NCI-H2196 (cell line): ENCODE measurements around the gene CTDNEP1.

Source experiments
- DNase-seq: peaks from one replicate; lab custom pipeline; 2025; ENCODE audit not compliant: unreplicated experiment; lab: John Stamatoyannopoulos, UW

Gene CTDNEP1

GRCh38 chr17:7216242-7217112 is 35.1 kb downstream of the CTDNEP1 start:
- no peak for DNase-seq

- no peak for DNase-seq
Measured at GRCh38 chr17:7215652-7216180, 35.8 kb downstream of the CTDNEP1 start.

GRCh38 chr17:7215136-7215638 is 36.3 kb downstream of the CTDNEP1 start:
- DNase-seq = no peak

DNA sequence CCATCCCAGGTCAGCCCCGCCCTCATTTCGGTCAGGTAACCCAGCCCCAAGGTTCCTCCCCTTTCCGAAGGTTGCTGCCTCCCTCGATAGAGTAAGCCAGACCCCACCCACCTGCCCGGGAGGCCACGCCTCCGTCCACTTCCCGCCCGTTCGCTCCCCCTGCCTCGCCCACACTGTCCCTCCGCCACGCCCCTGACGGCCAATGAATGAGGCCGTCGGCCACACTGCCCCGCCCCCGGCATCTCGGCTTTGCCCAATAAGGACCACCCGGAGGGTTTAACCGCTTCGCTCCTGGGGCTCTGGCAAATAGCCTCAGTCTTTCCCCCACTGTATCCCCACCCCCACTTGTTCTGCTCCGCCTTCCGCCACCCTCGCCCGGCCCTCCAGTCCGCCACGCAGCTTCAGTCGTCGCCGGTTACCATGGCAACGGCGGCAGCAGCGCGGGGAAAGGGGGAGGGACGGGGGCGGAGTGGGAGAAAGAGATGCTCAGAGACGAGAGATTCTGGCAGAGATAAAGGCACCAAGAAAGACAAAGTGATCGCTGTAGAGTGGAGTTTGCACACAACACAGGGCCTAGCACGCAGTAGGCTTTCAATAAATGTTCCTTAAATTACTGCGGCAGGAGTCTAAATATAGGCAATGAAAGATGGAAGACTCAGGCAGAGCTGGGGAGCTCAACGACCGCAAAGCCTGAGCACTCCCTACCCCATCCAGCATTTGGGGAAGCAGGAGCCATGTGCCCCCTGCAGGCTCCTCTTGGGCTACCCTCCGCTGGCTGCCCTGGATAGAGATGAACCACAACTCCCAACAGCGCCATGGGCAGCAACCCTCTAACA is 37.0 kb downstream of the CTDNEP1 start:
- DNase-seq = peak; percentile 94

- peak; percentile 85 for DNase-seq
Measured at GRCh38 chr17:7213895-7214299, 37.6 kb downstream of the CTDNEP1 start.

DNA sequence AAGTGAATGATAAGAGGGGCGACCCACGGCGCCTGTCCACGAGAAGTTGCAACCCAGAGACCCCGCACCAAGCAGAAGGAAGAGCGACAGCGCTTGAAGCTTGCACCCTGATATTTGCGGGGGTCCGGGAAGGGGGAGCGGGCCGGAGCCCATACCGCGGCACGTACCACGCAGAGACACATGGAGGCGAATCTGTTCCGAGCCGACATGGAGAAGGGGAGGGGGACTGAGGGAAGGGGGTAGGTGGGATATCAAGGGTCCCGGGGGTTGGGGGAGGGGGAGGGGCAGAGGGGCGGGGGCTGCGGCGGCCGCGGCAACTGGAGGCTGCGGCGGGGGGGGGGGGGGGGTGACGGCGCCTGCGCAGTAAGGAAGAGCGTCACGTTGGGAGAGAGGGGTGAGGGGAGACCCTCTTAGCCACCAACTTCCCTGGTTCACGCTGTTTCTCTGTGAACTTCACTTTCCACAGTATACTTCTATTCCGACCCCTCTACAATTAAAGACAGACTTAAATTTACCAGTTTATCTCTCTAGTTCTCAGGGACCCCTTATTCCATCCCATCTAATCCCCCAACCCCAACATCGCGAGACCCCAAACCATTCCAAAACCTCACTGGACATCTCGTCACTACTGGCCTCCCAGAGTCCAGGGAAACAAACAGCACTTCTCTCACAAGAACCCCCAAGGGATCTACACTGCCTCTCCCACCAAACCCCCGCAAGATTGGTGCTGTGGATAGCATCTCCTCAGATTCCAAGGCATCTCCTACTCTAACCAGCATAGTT is 39.9 kb downstream of the CTDNEP1 start:
- no peak for DNase-seq

- no peak for DNase-seq
Measured at GRCh38 chr17:7208754-7209460, 42.6 kb downstream of the CTDNEP1 start.

DNA sequence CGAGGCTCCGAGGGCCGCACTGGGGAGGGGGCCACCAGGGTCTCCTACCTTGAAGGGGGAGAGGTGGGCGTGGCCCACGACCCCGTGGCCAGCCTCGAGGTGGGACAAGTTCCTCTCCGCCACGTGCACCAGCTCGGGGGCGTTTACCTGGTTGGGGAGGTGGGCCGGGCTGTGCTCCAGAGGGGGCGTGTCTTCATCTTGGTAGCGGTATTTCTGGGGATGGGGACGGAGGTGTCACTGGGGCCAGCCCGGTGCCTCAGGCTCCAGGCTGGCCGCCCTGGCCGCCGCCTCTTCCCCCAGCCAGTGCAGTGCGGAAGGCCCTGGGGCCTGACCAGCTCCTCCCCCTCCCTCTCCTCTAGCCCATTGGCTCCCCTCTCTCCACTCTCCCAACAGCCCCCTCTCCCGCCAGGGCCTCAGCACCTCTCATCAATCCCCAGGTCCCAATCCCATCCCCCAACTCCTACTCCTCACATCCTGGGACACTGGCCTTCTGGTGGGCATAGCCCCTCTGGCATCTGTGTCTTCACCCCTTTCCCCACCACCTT is 43.4 kb downstream of the CTDNEP1 start:
- DNase-seq = no peak

GRCh38 chr17:7207120-7208001 is 44.2 kb downstream of the CTDNEP1 start:
- no peak for DNase-seq

DNA sequence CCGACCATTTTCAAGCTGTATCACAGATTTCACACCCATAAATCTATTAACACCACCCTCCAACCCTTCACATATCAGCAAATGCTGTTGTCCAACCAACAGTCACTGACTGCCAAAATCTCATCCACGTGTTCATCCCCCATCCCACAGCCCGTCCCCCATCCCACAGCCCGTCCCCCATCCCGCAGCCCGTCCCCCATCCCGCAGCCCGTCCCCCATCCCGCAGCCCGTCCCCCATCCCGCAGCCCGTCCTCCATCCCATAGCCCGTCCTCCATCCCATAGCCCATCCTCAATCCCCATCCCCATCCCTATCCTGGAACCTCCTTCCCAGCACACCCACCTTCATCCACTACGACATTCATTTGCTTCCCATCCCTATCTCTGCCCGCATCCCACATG is 46.0 kb downstream of the CTDNEP1 start:
- no peak for DNase-seq

DNA sequence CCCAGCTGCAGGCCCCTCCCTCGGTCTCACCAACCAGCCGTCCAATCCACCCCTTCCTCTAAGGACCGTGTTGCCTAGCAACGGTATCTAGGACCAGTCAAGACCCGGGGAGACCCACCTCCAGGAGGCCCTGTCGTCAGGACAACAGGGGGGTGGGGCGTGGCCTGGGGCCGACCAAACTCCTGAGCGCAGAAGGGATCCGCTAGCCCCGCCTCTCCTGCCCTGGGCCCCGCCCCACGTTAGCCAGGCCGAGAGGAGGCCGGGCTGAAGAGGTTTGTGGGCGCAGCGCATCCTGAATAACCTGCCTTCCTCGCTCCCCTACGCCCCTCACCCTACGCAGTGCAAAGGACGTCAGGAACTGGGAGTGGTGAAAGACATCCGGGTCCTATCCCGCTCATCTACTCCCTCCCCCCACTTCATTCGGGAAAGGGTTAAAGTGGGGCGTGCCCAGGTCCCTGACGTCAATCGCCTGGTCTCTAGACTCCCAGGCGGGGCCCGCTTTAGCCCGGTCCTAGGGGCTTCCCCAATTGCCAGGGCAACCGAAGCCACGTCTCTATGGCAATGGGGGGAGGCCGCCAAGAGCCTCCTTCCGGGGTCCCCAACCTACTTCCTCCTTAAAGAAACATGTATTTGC is 46.6 kb downstream of the CTDNEP1 start:
- DNase-seq = peak; percentile 81

DNA sequence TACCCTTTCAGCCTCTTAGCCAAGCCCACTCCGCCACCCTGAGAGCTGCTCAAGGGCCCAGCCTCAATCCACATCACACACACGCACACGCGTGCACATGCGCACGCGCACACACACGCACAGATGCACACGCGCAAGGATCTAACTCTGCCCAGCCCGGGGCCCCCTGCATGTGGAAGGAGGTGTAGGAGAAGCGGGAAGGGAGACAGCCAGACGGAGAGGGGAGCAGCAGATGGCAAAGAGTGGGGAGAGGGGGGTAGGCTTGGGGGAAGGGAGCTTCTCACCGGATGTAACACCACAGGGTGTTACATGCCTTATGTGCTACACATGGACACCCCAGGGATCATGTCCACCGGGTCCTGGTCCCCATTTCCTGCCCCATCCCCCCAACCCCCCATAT is 47.2 kb downstream of the CTDNEP1 start:
- DNase-seq = no peak

GRCh38 chr17:7203391-7203790 is 48.1 kb downstream of the CTDNEP1 start:
- no peak for DNase-seq

DNA sequence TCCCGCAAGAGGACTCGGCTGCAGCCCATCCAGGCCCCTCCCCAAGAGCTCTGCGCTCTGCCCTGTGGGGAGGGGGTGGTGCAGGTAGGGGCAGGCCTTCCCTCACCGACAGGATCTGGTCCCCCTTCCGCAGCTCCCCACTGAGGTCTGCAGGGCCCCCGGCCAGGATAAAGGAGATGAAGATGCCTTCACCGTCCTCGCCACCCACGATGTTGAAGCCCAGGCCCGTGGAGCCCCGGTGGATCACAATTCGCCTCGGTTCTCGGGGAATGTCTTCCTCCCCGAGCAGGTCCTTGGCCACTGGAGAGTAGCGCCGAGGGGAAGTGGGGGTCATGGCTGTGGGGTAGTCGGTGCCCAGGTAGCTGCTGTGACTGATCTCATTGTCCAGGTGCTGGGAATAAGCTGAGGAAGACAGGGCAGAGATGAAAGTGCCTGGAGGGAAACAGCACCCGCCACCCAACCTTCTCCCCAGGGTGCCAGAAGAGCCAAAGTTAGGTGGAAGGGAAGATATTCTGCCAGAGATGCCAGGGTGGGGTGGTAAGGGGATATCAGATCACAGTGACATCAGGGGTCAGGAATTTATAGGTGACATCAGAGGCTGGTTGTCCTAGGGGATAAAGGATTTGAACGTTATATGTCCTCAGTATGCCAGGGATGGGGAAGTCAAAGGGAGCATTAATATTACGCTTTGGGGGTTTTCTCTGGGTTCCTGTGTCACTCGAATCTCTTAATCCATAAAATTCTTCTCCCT is 54.7 kb downstream of the CTDNEP1 start:
- no peak for DNase-seq

GRCh38 chr17:7195971-7196370 is 55.6 kb downstream of the CTDNEP1 start:
- DNase-seq = no peak
